Stomach smooth muscle (tissue), 2 donors: ENCODE data around the gene ARHGEF12.
"Not testable (repeated sequence)": the region's sequence is repeated elsewhere in the genome, so short reads cannot be mapped to it uniquely, and the experiment has no call there.

Source experiments
- H3K27ac ChIP-seq: one replicate; pipeline ENCODE4 v1.7.0; 2013; ENCODE audit warnings: mild to moderate bottlenecking, low read length, inconsistent platforms
- H3K27me3 ChIP-seq, 2 donors: one replicate each; pipeline ENCODE4 v1.7.0; 2013; ENCODE audit warnings: low read length in 2 of 2; ENCODE audit not compliant: insufficient read depth in 2 of 2, control insufficient read depth in 1 of 2
- H3K36me3 ChIP-seq, 2 donors: one replicate each; pipeline ENCODE4 v1.7.0; 2013; ENCODE audit warnings: low read length in 2 of 2; ENCODE audit not compliant: control insufficient read depth in 2 of 2, insufficient read depth in 2 of 2
- H3K4me1 ChIP-seq: one replicate; pipeline ENCODE4 v1.7.0; 2013; ENCODE audit warnings: low read length; ENCODE audit not compliant: control insufficient read depth, insufficient read depth
- H3K4me3 ChIP-seq, 2 donors: one replicate each; pipeline ENCODE4 v1.7.0; 2013; ENCODE audit warnings: low read length in 2 of 2
- H3K9ac ChIP-seq, 2 donors: one replicate each; pipeline ENCODE4 v1.7.0; 2013; ENCODE audit warnings: low read length in 2 of 2, mild to moderate bottlenecking in 1 of 2
- H3K9me3 ChIP-seq, 2 donors: one replicate each; pipeline ENCODE4 v1.7.0; 2013; ENCODE audit warnings: low read length in 2 of 2; ENCODE audit not compliant: control insufficient read depth in 2 of 2
- donor health status: healthy.
- donor health status: Pancreatic carcinoma.

ARHGEF12 gene

GRCh38 chr11:120489799-120490198 is 153.6 kb downstream of the ARHGEF12 start:
- H3K9ac ChIP-seq: no peak overlapping the region
- no peaks in the 10 kb centered on the region for H3K27me3 ChIP-seq
- no peak overlapping the region for H3K27ac ChIP-seq
- H3K36me3 ChIP-seq: peaks cover 9 to 15% of the 10 kb centered on the region in 2 donors
- no peaks in the 10 kb centered on the region for H3K9me3 ChIP-seq
- no peaks in the 10 kb centered on the region for H3K4me1 ChIP-seq
- H3K4me3 ChIP-seq: no peak overlapping the region

- no peak overlapping the region for H3K9ac ChIP-seq
- H3K4me3 ChIP-seq: no peak overlapping the region
- H3K9me3 ChIP-seq: no peaks in the 10 kb centered on the region
- no peaks in the 10 kb centered on the region for H3K4me1 ChIP-seq
- H3K27ac ChIP-seq: no peak overlapping the region
- H3K36me3 ChIP-seq: peaks cover 0 to under 1% of the 10 kb centered on the region in 2 donors
- H3K27me3 ChIP-seq: no peaks in the 10 kb centered on the region
These were observed 156.3 kb downstream of the ARHGEF12 start for GRCh38 chr11:120492486-120492885.

- H3K4me3 ChIP-seq: no peak overlapping the region
- H3K27ac ChIP-seq: no peak overlapping the region
- H3K36me3 ChIP-seq: no peaks in the 10 kb centered on the region
- H3K9me3 ChIP-seq: no peaks in the 10 kb centered on the region
- H3K4me1 ChIP-seq: no peaks in the 10 kb centered on the region
- no peak overlapping the region for H3K9ac ChIP-seq
- H3K27me3 ChIP-seq: no peaks in the 10 kb centered on the region
These were observed 158.4 kb downstream of the ARHGEF12 start for GRCh38 chr11:120494595-120494994.

- Histone ChIP-seq H3K27me3 (no peaks in the 10 kb centered on the region), H3K27ac (no peak overlapping the region), H3K4me3 (no peak overlapping the region), H3K9ac (no peak overlapping the region), H3K36me3 (no peaks in the 10 kb centered on the region), H3K9me3 (no peaks in the 10 kb centered on the region), H3K4me1 (no peaks in the 10 kb centered on the region)
These were observed 162.9 kb downstream of the ARHGEF12 start for GRCh38 chr11:120499088-120499487.

GRCh38 chr11:120499859-120500258 is 163.6 kb downstream of the ARHGEF12 start:
- no peaks in the 10 kb centered on the region for H3K36me3 ChIP-seq
- no peak overlapping the region for H3K9ac ChIP-seq
- H3K9me3 ChIP-seq: no peaks in the 10 kb centered on the region
- no peak overlapping the region for H3K4me3 ChIP-seq
- H3K27me3 ChIP-seq: no peaks in the 10 kb centered on the region
- no peak overlapping the region for H3K27ac ChIP-seq
- H3K4me1 ChIP-seq: no peaks in the 10 kb centered on the region

- Histone ChIP-seq H3K27me3 (no peaks in the 10 kb centered on the region), H3K36me3 (no peaks in the 10 kb centered on the region), H3K4me3 (no peak overlapping the region), H3K27ac (no peak overlapping the region), H3K9ac (no peak overlapping the region), H3K9me3 (no peaks in the 10 kb centered on the region), H3K4me1 (no peaks in the 10 kb centered on the region)
These were observed 164.3 kb downstream of the ARHGEF12 start for GRCh38 chr11:120500414-120501071.

- H3K4me1 ChIP-seq: no peaks in the 10 kb centered on the region
- H3K27ac ChIP-seq: no peak overlapping the region
- peaks cover 0 to 2% of the 10 kb centered on the region in 2 donors for H3K27me3 ChIP-seq
These were observed 165.2 kb downstream of the ARHGEF12 start for GRCh38 chr11:120501440-120501839.

GRCh38 chr11:120501976-120502755 is 166.0 kb downstream of the ARHGEF12 start:
- Histone ChIP-seq H3K27me3 (peaks cover 0 to 3% of the 10 kb centered on the region in 2 donors), H3K9ac (no peak overlapping the region), H3K4me3 (no peak overlapping the region), H3K9me3 (no peaks in the 10 kb centered on the region), H3K27ac (no peak overlapping the region), H3K36me3 (no peaks in the 10 kb centered on the region), H3K4me1 (no peaks in the 10 kb centered on the region)

More at GRCh38 chr11:120501440-120501839, 165.2 kb downstream of the ARHGEF12 start:
- no peak overlapping the region for H3K4me3 ChIP-seq
- H3K36me3 ChIP-seq: no peaks in the 10 kb centered on the region
- H3K9me3 ChIP-seq: no peaks in the 10 kb centered on the region
- no peak overlapping the region for H3K9ac ChIP-seq

- H3K27me3 ChIP-seq, H3K9me3 ChIP-seq, H3K27ac ChIP-seq, H3K4me3 ChIP-seq, H3K36me3 ChIP-seq, H3K4me1 ChIP-seq, H3K9ac ChIP-seq: not testable (repeated sequence)
These were observed 167.3 kb downstream of the ARHGEF12 start for GRCh38 chr11:120503529-120503928.

- Histone ChIP-seq H3K9me3 (no peaks in the 10 kb centered on the region), H3K9ac (no peak overlapping the region), H3K4me3 (no peak overlapping the region), H3K27me3 (peaks cover 7 to 13% of the 10 kb centered on the region in 2 donors), H3K27ac (no peak overlapping the region), H3K36me3 (no peaks in the 10 kb centered on the region), H3K4me1 (no peaks in the 10 kb centered on the region)
These were observed 169.7 kb downstream of the ARHGEF12 start for GRCh38 chr11:120505801-120506425.
